ENCODE data around the gene LRP11.

The LRP11 gene

DNA sequence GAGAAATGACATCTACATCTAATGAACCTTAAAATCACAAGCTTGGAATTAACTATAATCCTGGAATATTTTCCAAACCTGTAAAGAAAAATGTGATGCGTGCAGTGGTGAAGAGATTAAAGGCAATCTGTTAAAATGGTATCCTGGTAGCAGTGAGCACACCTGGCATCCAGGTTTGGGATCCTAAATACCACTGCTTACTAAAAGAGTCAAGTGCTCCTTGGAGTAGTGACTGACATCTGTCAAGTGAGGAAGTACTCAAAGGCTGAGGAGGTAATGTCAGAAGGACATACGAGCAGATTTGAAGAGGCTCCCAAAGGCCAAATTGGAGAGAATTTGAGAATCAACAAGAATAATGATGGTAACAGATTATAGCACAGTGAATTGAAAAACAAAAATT is 81.8 kb downstream of the LRP11 start:
- DNase-seq (ENCODE audit: low read depth) = no peak

DNA sequence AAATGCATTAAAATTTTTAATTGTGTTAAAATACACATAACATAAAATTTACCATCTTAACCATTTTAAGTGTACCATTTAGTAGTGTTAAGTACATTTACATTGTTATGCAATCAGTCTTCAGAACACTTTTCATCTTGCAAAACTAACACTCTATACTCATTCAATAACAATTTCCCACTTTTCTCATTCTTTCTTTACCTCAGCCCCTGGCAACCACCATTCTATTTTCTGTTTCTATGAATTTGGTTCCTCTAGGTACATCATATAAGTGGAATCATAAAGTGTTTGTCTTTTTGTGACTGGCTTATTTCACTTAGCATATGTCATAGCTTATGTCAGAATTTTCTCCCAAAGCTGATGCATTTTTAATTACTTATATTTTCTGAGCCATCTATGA is 82.4 kb downstream of the LRP11 start:
- no peak for DNase-seq (ENCODE audit: low read depth)

DNA sequence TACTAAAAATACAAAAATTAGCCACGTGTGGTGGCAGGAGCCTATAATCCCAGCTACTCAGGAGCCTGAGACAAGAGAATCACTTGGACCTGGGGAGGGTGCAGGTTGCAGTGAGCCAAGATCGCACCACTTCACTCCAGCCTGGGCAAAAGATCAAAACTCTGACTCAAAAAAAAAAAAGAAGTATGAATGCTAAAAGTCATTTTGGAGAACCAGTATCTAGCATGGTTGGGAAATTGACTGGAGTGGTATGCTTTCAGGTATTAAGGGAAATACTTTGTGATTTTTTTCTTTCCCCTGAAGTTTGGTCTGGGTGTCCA is 84.6 kb downstream of the LRP11 start:
- no peak for DNase-seq (ENCODE audit: low read depth)

DNA sequence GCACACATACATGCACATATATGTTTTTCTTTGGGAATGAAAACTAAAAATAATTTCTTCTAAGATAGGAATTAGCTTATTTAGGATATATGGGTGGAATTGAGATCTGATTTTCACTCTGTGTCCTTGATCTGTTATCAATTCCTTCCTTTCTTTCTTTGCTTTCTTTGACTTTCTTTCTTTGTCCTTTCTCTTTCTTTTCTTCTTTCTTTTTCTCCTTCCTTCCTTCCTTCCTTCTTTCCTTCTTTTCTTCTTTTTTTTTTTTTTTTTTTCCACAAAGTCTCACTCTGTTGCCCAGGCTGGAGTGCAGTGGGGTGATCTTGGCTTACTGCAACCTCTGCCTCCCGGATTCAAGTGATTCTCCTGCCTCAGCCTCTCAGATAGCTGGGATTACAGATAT is 86.5 kb downstream of the LRP11 start:
- DNase-seq (ENCODE audit: low read depth) = no peak

DNA sequence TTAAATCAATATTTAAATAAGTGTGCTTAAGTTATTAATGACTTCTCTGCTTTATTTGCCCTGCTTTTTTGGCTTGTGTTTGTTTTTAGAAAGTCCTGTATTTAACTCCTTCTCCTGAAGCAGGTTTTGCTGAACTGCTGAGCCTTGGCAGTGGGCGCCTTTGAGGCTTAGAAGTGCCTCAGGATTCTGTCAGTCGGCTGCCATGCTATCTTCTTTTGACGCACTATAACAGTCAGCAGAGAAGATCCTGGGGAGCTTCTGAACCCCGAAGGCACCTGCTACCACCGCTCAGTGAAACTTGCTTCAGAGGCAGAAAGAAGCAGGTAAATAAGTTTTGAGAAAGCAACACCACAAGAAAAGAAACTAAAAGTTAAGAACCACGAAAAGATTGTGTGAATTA is 92.2 kb downstream of the LRP11 start:
- DNase-seq (ENCODE audit: low read depth) = no peak

DNA sequence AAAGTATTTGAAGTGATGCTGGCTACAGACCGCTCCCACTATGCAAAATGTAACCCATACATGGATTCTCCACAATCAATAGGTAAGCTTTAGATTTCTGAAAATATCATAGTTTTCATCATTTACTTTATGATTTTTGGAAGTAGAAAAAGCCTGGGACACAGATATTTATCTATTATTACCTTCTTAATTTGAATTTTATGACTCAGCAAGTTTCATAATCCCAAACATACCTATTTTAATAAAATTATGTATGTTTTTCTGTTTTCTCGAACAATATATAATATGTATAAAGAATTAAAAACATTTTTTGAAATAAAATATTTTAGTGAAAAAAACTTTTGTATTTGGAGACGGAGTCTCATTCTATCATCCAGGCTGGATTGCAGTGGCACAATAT is 93.0 kb downstream of the LRP11 start:
- no peak for DNase-seq (ENCODE audit: low read depth)

DNA sequence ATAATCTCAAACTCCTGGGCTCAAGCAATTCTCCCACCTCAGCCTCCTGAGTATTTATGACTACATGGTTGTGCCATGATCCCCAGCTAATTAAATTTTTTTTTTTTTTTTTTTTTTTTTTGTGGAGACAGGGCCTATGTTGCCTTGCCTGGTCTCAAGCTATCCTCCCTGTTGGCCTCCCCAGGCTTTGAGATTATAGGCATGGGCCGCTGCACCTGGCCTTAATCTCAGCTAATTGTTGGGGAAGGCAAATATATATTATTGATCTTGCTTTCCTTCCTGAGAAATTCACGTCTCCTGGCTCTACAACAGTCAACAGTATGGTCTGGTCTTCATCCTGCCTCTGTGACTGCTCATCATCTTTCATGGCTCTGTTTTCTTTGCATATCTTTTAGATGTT is 94.5 kb downstream of the LRP11 start:
- no peak for DNase-seq (ENCODE audit: low read depth)
